ENCODE results near the gene MYLIP. TPM values are rescaled to one million over a fixed set of nuclear protein-coding genes. Genes with fewer than 3 reads are reported as not detected.

Gene MYLIP
- total RNA-seq (10 to 100 TPM in 8 of 9 donors, 1 to 10 TPM in 1; 8.6 to 49.2 (median 37.6) TPM), polyA plus RNA-seq (10 to 100 TPM in 2 of 3 donors, 1 to 10 TPM in 1; 7.5 to 13.5 (median 11.5) TPM)
- long read RNA-seq, donor 1, partial matches to known transcripts = 0 of 1 reads
- long read RNA-seq, donor 1, other reads (novel, unspliced or antisense) = 0 of 1 reads
- long read RNA-seq, donor 2, partial matches to known transcripts = 0 of 1 reads
- long read RNA-seq, donor 2, other reads (novel, unspliced or antisense) = 0 of 1 reads
- long read RNA-seq, donor 3, partial matches to known transcripts = 0 of 1 reads
- long read RNA-seq, donor 3, other reads (novel, unspliced or antisense) = 0 of 1 reads
- long read RNA-seq, donor 4, partial matches to known transcripts = 3 of 6 reads
- long read RNA-seq, donor 4, other reads (novel, unspliced or antisense) = 2 of 6 reads
- long read RNA-seq, donor 5, transcript MYLIP-202 (7 exons, 1,666 nt) = major isoform, 55 of 63 reads
- long read RNA-seq, donor 5, partial matches to known transcripts = 4 of 63 reads
- long read RNA-seq, donor 5, other reads (novel, unspliced or antisense) = 4 of 63 reads
- long read RNA-seq, donor 6, partial matches to known transcripts = 0 of 1 reads
- long read RNA-seq, donor 6, other reads (novel, unspliced or antisense) = 1 of 1 reads
- long read RNA-seq, donor 7, partial matches to known transcripts = 0 of 1 reads
- long read RNA-seq, donor 7, other reads (novel, unspliced or antisense) = 0 of 1 reads
- long read RNA-seq, donor 8, partial matches to known transcripts = 0 of 1 reads
- long read RNA-seq, donor 8, other reads (novel, unspliced or antisense) = 0 of 1 reads
- long read RNA-seq, donor 9, partial matches to known transcripts = 0 of 1 reads
- long read RNA-seq, donor 9, other reads (novel, unspliced or antisense) = 0 of 1 reads
- long read RNA-seq, donor 10 = 0 reads

GRCh38 chr6:16128759-16129622, at the start of gene MYLIP:
MYLIP (plus strand) TSS chr6:16129086; CDS start chr6:16129323, 237 bp downstream.
- WGBS, 4 donors = 0 to 1% (median 0%) methylated on average over 7 to 95 of the region's 95 CpGs
- peak; percentile 35 to 89 (median 72) for TF ChIP-seq CTCF (IDR thresholded peaks at IDR 0.05)
- TF ChIP-seq POLR2A (IDR thresholded peaks at IDR 0.05) = peak; percentile 99 to 100
- intact Hi-C loops (cut with DNase I) = loop anchor here in 1 of 2 donors (5.0 kb wide), 1 partner anchor 437 kb away; no protein-coding TSS in a partner anchor
- H3K9me3 ChIP-seq (replicated peaks in 1 of 3) = no peaks in the 10 kb centered on the region
- H3K27me3 ChIP-seq = no peaks in the 10 kb centered on the region
- no peaks in the 10 kb centered on the region for H3K36me3 ChIP-seq (replicated peaks in 1 of 2)
- peak within 1 kb of the TSS; percentile 74 to 99 (median 86) for H3K4me3 ChIP-seq
- peaks cover 16 to 29% of the 10 kb centered on the region in 2 donors for H3K4me1 ChIP-seq (replicated peaks in 1 of 2)
- peak; percentile 98 to 99 (median 99) for DNase-seq
- peak within 1 kb of the TSS; percentile 42 to 95 (median 92) for H3K27ac ChIP-seq

DNA sequence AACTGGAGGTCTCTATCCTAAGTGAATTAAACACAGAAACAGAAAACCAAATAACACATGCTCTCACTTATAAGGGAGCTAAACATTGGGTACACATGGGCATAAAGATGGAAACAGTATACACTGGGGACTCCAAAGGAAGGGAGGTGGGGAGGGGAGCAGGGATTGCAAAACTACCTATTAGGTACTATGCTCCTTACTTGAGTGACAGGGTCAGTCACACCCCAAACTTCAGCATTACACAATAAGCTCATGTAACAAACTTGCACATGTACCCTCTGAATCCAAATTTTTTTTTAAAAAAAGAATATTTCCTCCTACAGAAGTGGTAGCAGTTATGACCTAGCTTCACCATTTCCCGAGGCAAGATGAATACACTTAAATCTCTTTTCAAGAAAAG, 49.5 kb upstream of the MYLIP start:
- TF ChIP-seq POLR2A (IDR thresholded peaks at IDR 0.05) = no peak
- TF ChIP-seq CTCF (IDR thresholded peaks at IDR 0.05) = no peak
- Histone ChIP-seq H3K9me3 (replicated peaks in 1 of 3) (no peaks in the 10 kb centered on the region), H3K27ac (no peak overlapping the region), H3K4me1 (replicated peaks in 1 of 2) (no peaks in the 10 kb centered on the region), H3K36me3 (replicated peaks in 1 of 2) (no peaks in the 10 kb centered on the region), H3K4me3 (no peak overlapping the region), H3K27me3 (no peaks in the 10 kb centered on the region)
- intact Hi-C loops (cut with DNase I) = no loop called here
- WGBS, 4 donors = 31 to 100% (median 42%) methylated on average over 1 of the region's 1 CpG
- DNase-seq = no peak

GRCh38 chr6:16080204-16080603, 48.7 kb upstream of the MYLIP start:
- WGBS, 4 donors = 62 to 68% (median 66%) methylated on average over 1 of the region's 1 CpG
- Histone ChIP-seq H3K27ac (no peak overlapping the region), H3K4me1 (replicated peaks in 1 of 2) (no peaks in the 10 kb centered on the region), H3K27me3 (no peaks in the 10 kb centered on the region), H3K9me3 (replicated peaks in 1 of 3) (no peaks in the 10 kb centered on the region), H3K4me3 (no peak overlapping the region), H3K36me3 (replicated peaks in 1 of 2) (no peaks in the 10 kb centered on the region)
- intact Hi-C loops (cut with DNase I) = no loop called here
- DNase-seq = no peak
- TF ChIP-seq POLR2A (IDR thresholded peaks at IDR 0.05) = no peak
- no peak for TF ChIP-seq CTCF (IDR thresholded peaks at IDR 0.05)
